Measurements from ENCODE around the gene IAH1.

The IAH1 gene, protein sequence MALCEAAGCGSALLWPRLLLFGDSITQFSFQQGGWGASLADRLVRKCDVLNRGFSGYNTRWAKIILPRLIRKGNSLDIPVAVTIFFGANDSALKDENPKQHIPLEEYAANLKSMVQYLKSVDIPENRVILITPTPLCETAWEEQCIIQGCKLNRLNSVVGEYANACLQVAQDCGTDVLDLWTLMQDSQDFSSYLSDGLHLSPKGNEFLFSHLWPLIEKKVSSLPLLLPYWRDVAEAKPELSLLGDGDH

DNA sequence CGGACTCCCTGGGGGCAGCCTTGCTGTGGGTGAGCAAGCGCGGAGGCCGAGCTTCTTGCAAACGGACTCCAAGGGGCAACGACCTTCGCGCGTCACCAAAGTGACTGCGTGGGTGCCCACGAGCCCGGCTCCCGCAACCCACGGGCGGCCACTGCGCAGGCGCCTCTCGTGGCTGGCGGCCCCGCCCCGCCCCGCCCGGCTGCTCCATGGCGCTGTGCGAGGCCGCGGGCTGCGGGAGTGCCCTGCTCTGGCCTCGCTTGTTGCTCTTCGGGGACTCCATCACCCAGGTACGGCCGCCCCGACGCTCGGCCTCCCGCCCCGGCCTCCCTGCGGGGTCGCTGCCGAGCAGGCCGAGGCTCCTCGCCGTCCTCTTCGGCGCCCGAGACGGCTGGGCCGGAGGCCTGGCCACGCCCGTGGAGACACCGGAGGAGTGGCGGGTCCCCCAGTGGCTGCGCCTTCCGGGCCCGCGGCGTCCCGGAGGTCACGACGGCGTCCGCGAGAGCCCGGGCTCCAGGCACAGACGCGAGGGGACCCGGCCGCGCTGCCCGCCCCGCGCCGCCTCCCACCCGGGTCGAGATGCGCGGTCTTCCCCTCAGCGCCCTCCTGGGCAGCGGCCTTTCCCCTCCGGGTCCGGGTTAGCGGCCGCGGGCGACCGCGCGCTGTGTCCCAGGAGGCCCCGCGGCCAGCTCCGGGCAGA lies at the start of gene IAH1:
IAH1 (plus strand) TSS at position 191 of the 697 bp plus-strand sequence; CDS start at position 207, 16 bp downstream.
- DNase-seq, result peak; percentile 53

DNA sequence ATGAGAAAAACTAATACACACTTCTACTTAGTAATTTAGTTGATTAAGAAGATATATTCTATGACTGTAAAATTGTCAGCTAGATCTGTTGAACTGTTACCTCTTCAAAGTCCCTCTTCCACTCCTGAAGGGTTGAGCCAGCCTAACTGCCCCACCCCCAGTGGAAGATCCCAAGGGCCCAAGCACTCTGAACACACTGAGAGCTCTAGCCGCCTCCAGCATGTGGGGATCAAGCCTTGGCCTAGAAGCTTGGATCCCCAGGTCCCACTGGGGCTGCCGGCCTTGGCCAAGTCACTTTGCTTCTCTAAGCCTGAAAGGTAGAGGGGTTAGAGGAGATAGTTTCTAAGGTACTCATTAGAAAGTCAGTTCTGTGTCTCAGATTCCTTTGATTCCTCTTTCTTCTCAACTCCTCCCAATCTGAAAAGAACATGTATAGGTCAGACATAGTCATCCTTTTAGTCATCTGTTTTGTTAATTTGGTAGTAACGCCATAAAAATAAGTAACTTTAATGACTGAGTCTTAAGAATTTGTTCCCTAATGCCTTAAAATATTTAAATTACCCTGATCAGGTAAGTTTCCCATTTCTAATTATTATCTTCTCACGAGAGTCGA lies 45.3 kb upstream of the IAH1 start:
- DNase-seq, result no peak

DNA sequence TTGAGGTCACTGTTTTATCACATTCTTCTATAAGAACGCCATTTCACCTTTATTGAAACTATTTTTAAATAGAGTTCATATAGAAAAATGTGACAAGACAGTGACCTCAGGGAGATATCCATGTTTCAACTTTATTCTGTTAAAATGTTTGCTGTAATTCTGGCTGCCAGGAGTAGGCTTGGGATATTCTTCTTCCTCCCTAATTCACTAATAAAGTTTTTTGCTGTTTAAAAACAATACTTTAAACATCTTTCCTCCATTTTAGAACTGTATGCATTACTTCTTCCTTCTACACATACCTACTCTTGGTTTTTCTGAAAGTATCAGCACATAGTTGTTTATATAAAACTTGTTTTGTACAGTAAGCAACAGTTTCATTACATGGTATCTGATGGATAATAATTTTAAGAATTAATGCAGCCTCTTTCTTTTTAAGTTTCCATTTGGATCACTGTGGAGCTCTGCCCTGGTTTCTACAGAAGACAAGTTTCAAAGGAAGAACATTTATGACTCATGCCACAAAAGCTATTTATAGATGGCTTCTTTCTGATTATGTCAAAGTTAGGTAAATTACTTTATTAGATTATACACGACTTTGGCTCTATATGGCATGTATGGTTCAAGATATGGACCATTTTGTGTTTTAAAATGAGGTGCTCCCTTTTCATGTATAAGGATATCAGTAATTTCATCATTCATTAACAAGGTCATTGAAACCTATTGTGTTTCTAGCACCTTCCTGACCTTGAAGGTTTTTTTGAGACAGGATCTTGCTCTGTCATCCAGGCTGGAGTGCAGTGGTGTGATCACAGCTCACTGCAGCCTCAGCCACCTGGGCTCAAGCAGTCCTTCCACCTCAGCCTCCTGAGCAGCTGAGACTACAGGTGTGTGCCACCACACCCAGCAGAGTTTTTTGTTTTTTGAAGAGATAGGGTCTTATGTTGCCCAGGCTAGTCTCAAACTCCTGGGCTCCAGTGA lies 43.7 kb upstream of the IAH1 start:
- no peak for DNase-seq

DNA sequence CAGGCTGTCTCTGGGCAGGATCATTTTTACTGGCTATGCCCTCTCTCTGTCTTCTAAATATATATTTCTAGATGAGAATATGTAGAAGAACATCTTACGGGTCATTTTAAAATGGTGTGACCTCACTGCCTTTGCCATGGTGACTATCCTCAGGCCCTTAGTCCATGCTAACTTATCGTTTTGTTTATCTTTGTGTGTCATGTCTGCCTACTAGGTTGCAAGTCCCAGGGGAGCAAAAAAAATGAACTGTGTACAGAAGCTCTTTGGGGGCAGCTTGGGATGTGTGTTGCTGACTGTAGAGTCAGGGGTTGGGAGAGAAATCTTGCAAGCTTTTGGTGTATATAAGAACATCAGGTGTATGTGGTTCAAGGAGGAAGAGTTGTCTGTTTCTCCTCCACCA lies 39.9 kb upstream of the IAH1 start:
- DNase-seq, result no peak

DNA sequence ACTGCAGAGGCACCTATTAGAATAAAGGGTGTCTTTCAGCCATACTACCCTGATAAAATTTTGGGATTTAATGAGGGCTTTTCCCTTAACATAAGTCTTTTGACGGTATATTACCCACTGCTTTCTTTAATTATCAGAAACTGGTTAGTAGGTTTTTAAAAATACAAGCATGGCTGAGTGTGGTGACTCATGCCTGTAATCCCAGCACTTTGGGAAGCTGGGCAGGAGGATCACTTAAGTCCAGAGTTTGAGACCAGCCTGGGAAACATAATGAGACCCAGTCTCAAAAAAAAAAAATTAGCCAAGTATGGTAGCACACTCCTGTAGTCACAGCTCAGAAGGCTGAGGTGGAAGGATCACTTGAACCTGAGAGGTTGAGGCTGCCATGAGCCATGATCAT lies 34.8 kb upstream of the IAH1 start:
- no peak for DNase-seq

DNA sequence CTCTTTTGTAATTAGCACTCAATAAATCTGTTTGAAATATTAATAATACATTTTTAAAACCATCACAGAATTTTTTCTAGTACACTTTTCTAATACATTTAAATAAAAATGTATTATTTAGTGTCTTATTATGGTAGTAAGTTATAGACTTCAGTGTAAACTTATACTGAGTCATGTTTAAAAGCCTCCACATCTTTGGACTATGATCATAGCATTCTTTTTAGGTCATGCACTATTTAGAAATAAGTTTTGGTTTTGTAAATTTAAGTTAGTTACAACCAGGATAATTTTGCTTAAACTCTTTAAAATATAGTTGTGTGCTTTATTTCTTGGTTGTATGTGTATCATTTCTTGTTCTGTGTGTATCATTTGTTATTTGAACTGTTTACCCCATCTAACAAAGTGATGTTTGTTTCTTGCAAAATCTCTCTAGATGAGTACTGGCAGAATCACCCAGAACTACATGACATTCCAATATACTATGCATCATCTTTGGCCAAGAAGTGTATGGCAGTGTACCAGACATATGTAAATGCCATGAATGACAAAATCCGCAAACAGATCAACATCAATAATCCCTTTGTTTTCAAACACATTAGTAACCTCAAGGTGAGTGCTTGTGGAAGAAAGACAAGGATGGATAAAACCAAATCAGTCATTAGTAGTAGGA lies 34.2 kb upstream of the IAH1 start:
- no peak for DNase-seq

DNA sequence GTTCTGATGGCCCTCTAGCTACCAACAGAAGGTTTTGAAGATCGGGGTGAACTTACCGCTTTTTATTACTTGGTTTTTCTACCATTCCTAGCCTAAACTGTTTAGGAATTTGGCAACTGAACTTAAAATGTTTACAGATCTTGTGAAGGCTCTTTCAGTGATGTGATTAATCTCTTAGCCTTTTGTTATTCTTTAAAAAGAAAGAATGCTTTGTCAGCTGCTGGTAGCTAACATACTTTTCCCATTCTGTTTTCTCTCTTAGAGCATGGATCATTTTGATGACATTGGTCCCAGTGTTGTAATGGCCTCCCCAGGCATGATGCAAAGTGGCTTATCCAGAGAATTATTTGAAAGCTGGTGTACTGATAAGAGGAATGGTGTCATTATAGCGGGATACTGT lies 32.8 kb upstream of the IAH1 start:
- DNase-seq, result no peak

DNA sequence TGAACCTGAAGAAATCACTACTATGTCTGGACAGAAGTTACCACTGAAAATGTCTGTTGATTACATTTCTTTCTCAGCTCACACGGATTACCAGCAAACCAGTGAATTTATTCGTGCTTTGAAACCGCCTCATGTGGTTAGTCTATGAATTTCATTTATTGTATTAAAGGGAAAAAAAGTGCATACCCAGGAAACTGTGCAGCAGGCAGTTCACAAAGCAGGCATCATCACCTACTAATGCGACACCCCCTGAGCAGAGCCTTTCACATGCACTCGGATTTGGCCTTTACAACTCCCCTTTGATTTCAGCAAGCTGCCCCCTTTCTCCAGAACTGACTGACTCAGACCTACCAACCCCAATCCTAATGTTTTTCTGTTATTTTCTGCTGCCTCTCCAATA lies 30.8 kb upstream of the IAH1 start:
- DNase-seq, result no peak

DNA sequence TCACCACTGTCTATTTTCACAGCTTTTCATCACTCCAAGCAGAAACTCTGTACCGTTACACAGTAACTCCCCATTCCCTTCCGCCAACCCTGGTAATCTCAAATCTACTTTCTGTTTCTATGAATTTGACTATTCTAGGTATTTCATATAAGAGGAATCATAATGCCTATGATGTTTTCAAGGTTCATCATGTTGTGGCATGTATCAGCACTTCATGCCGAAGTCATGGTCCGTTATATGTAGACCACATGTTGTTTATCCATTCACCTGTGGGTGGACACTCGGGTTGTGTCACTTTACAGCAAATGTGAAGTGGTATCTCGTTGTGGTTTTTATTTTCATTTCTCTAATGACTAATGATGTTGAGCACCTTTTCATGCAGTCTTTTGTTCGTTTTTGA lies 29.3 kb upstream of the IAH1 start:
- no peak for DNase-seq

DNA sequence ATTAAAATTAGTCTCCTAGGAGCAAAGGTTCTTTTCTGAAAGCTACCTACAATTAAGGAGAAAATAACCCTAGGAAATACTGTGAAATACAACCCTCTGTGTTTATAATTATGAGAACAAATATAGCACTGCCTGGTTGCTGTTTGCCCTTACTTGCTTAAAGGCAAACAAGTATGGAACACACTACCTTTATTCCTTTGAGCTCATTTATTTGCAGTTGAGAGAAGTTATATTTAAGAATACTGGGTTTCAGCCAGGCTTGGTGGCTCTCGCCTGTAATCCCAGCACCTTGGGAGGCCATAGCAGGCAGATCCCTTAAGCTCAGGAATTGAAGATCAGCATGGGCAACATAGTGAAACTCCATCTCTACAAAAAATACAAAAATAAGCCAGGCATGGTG lies 23.1 kb upstream of the IAH1 start:
- DNase-seq, result no peak

DNA sequence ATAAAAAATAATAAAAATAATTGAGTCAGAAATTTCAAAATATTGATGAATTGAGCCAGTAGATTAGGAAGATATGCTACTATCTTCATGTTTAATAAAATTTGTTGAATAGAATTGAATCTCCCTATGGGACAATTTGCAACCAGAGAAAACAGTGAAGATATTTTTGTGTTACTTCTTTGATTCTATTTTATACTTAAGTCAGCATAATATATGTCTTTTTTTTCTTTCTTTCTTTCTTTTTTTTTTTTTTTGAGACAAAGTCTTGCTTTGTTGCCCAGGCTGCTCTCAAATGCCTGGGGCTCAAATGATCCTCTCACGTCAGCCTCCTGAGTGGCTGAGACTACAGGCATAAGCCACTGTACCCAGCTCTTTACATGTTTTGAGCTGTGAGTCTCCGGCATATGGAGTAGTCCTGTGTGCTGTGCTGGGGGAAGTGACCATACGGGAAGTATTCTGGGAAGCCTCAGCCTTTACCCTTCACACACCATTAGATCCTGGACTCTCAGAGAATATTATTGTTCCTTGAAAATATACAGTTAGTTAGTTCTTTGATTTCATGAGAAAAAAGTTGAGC lies 13.8 kb upstream of the IAH1 start:
- DNase-seq, result no peak

DNA sequence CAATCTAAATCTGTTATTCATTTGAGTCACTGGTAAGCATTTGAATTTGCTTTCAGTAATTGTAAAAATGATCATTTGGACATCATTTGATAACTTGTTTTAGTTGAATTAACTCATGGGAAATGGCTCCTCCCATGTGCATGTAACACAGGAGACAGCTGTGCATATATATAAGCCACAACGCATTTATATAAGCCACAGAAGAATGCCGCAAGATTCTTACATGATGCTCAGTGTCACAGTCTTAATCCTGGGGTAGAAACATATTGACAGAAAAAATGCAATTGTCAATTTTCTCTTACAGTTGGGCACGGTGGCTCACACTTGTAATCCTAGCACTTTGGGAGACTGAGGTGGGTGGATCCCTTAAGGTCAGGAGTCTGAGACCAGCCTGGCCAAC lies 13.3 kb upstream of the IAH1 start:
- no peak for DNase-seq

DNA sequence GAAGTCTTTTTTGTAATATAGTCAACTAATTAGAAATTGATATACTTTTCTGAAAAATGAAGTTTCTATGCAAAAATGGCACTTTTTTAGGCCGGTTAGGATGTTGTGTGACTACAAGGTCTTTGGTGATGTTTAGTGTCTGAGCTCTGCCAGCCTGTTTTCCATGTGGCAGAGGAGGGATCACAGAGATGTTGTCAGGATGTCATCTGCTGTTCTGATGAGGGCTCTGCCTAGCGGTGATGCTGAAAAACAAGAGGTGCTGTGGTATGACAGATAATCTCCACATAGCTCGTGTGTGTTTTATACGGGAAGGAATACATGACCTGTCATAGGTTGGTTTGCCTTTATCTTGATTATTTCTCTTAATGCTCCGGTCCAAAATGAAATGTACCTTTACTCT lies 12.0 kb upstream of the IAH1 start:
- DNase-seq, result peak; percentile 86

DNA sequence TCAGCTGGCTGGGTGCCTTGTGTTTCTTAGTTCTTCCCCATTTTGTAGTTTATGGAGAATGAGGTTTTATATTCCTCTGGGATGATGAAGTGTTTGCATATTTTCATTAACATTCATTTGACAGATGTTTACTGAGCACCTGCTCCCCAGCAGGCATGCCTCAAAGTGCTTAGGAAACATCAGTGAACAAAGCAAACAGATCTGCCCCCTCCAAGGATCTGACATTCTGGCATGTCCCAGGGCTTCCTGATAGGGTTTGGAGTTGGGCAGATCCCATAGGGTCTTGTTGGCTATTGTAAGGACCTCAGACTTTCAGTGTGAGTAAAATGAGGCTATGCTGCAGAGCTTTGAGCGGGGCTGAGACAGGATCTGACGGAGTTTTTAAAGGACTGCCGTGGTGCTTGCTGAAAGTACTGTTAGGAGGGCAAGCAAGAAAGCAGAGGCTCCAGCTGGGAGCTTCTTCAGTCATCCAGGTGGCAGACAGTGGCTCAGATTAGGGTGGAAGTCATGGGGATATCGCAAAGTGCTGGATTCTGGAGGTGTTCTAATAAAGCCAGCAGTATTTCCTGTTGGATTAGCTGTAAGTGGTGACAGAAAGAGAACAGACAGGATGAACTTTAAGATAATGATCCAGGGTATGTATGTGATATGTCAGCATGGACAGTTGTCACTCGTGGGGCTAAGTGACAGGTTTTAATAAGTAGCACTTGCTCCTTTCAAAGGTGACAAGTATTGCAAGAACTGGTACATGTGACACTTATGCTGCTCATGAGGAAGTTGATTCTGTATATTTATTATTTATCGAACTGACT lies 11.3 kb upstream of the IAH1 start:
- peak; percentile 94 for DNase-seq

DNA sequence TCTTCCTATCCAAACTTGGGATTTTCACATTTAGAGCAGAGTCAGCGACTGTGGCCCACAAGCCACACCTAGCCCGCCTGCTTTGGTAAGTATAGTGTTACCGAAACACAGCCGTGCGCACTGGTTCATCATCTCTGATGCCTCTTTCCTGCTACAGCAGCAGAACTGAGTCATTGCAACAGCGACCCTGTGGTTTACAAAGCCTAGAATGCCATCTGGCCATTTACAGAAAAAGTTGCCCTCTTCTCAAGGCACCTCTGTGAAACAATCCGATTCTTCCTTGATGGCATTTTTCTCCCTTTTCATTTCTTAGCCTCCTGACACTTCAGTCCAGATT lies 10.7 kb upstream of the IAH1 start:
- peak; percentile 96 for DNase-seq

DNA sequence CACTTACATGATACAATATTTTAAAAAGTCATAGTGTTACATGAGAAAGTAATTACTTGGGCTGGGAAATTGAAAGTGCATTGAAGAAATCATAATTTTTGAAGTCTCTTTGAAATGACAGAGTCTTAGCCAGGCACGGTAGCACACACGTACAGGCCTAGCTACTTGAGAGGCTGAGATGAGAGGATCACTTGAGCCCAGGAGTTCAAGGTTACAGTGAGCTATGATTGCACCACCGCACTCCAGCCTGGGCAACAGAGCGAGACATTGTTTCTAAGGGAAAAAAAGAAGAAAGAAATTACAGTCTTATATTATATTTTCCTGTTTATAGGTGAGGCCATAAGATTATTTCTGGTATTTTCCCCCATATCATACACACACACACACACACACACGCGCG lies 9.2 kb upstream of the IAH1 start:
- DNase-seq, result no peak

DNA sequence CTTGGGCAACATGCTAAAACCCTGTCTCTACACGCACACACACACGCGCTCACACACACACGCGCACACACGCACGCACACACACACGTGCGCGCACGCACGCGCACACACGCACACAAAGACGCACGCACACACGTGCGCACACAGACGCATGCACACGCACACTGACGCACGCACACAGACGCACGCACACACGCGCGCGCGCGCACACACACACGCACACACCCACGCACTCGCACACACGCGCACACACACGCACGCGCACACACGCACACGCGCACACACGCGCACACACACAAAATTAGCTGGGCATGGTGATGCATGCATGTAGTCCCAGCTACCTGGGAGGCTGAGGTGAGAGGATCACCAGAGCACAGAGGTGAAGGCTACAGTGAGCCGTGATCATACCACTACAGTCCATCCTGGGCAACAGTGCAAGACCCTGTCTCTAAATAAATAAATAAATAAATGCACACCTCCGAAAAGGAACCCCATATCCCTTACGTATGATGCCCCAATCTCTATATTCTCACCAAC lies 8.1 kb upstream of the IAH1 start:
- DNase-seq, result no peak

DNA sequence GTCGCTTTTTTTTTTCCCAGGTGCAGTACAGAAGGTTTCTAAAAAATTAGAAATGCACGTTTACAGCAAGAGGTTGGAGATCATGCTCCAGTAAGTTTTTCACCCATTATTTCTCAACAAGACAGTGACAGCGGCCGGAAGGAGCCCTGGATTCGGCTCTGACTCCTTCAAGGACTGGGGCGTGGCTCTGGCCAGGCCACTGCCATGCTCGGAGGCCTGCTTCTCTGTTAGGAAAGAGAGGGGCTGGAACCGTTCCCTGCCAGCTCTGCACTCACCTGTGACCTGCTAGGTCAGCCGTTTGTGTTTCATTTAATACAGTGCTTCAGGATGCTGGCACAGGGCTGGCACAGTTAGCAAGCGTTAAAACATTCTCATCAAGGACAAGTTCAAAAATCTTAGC lies 6.7 kb upstream of the IAH1 start:
- DNase-seq, result no peak

DNA sequence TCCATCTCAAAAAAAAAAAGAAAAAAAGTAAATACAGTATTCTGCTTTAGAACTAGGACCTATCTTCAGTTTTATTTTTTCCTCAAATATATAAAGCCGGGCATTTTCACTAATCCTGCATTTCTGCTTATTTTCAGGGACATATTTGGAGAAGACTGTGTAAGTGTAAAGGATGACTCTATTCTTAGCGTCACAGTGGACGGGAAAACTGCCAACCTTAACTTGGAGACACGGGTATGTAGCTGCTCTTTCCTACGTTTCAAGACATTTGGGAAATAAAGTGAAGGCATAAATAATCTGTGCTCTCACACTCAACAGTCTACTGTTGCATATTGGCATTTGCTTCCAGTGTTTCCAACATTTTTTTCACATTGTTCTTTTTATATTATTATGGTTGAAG lies 3.1 kb upstream of the IAH1 start:
- DNase-seq, result no peak

DNA sequence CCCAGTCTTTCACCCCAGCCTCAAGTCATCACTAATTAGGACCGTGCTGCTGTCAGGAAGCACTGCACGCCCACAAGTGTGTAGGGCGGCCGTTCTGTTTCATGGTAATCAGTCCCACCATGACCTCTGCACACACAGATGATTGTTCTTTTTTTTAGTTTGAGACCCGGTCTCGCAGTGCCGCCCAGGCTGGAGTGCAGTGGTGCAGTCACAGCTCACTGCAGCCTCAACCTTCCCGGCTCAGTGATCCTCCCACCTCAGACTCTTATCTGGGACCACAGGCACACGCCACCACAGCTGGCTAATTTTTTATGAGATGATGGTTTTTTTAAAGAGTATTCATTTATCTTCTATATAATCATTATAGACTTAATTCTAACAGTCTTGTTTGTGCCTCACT lies 1.8 kb upstream of the IAH1 start:
- no peak for DNase-seq

DNA sequence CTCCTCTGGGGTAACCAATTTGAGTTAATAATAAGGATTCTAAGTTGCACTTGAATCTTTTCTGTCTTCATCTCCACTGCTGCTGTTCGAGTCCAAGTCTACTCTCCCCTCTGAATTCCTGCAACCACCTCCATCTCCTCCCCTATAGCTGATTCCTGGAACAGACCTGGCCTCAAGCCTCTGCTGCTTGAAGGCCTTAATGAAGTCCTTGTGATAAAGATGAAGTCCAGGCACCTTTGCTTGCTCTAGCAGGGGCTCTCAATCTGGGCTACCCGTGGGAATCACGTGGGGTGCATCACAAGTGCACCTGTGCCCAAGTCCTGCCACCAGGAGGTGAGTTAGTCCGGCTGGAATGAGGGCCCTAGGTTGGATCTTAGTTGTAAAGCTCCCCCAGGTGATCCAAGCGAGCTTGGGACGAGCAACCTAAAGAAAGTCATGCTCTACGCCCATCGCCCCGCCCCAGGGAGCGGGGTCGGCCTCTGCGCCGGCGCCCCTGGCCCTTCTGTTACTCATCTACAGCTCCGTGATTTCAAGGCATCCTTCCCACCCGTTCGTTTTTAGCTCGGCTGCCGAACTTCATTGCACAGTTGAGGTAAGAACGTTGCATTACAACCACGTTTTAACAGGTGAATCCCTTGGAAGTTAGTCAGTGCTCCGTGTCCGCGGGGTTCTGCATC lies 905 bp upstream of the IAH1 start:
- peak; percentile 41 for DNase-seq

Data from NCI-H2171 treated with DMSO at 0.1 percent for 48 hours (cell line).